Measurements from ENCODE around the gene MBP.

MBP gene

DNA sequence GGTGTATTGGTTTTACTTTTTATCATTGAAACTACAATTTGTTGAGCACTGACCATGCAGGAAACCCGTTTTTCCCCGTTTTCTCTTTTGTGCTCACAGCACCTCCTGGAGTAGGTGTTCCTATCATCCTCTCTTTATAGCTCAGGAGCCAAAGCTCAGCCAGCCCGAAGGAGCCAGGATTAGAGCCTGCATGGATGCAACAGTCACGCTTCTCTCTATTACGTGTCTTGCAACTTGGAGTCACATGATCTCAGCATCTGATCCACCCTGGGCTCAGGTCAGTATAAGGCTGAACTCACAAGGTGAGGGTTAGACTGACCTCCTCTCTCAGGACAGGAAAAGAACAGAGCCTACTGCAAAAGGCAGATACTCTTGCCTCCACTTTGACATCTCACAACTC is 150.5 kb downstream of the MBP start:
- ATAC-seq, result no peak

DNA sequence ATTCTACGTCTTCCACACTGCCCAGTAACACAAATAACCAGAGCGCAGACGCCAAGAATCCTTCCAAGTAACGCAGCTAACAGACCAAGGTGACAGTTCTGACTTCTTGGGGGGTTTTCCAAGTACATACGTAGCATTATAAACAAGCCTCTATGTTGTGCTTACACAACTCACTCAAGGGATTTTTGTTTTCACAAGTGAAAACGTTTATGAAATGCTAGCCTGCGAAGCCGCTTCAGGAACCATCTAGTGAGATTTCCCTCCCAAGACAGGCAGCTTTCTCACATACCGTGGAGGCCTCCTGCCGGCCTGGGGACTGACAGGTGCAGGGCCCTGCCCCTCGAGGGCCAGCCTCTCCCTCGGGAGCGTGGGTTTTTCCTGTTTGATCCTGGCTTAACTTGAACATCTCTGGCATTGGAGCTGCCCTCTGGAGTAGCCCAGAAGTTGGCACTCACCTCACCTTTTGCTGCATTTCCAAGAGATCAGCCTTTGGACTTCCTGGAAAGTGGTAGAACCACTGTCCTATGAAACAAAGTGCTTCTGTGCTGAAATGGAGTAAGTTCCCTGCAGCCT is 151.1 kb downstream of the MBP start:
- TF ChIP-seq GLIS3 (CRISPR knock-in tag; IDR thresholded peaks at IDR 0.05) (no peak), TOX (CRISPR knock-in tag; IDR thresholded peaks at IDR 0.05; ENCODE audit: borderline replicate concordance) (no peak)
- no peak for ATAC-seq

More for the DNA sequence above, 150.5 kb downstream of the MBP start:
- TF ChIP-seq RARB (CRISPR knock-in tag; IDR thresholded peaks at IDR 0.05) (no peak), ISL1 (CRISPR knock-in tag; IDR thresholded peaks at IDR 0.05) (no peak), PPARA (CRISPR knock-in tag; IDR thresholded peaks at IDR 0.05; ENCODE audit: borderline replicate concordance) (no peak), ARNTL (CRISPR knock-in tag; IDR thresholded peaks at IDR 0.05; ENCODE audit: borderline replicate concordance, low read depth) (no peak), ZNF70 (CRISPR knock-in tag; IDR thresholded peaks at IDR 0.05) (no peak), ESRRG (CRISPR knock-in tag; IDR thresholded peaks at IDR 0.05) (no peak), TCF4 (CRISPR knock-in tag; IDR thresholded peaks at IDR 0.05; ENCODE audit: borderline replicate concordance) (no peak), ZNF8 (CRISPR knock-in tag; IDR thresholded peaks at IDR 0.05) (no peak)
- TF ChIP-seq, protein P1, sequence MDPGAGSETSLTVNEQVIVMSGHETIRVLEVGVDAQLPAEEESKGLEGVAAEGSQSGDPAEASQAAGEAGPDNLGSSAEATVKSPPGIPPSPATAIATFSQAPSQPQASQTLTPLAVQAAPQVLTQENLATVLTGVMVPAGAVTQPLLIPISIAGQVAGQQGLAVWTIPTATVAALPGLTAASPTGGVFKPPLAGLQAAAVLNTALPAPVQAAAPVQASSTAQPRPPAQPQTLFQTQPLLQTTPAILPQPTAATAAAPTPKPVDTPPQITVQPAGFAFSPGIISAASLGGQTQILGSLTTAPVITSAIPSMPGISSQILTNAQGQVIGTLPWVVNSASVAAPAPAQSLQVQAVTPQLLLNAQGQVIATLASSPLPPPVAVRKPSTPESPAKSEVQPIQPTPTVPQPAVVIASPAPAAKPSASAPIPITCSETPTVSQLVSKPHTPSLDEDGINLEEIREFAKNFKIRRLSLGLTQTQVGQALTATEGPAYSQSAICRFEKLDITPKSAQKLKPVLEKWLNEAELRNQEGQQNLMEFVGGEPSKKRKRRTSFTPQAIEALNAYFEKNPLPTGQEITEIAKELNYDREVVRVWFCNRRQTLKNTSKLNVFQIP (CRISPR knock-in tag; IDR thresholded peaks at IDR 0.05; ENCODE audit: borderline replicate concordance, low read depth), result no peak
- TF ChIP-seq, protein P2, sequence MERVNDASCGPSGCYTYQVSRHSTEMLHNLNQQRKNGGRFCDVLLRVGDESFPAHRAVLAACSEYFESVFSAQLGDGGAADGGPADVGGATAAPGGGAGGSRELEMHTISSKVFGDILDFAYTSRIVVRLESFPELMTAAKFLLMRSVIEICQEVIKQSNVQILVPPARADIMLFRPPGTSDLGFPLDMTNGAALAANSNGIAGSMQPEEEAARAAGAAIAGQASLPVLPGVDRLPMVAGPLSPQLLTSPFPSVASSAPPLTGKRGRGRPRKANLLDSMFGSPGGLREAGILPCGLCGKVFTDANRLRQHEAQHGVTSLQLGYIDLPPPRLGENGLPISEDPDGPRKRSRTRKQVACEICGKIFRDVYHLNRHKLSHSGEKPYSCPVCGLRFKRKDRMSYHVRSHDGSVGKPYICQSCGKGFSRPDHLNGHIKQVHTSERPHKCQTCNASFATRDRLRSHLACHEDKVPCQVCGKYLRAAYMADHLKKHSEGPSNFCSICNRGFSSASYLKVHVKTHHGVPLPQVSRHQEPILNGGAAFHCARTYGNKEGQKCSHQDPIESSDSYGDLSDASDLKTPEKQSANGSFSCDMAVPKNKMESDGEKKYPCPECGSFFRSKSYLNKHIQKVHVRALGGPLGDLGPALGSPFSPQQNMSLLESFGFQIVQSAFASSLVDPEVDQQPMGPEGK (CRISPR knock-in tag; IDR thresholded peaks at IDR 0.05; ENCODE audit: borderline replicate concordance), result no peak
- TF ChIP-seq, protein P3, sequence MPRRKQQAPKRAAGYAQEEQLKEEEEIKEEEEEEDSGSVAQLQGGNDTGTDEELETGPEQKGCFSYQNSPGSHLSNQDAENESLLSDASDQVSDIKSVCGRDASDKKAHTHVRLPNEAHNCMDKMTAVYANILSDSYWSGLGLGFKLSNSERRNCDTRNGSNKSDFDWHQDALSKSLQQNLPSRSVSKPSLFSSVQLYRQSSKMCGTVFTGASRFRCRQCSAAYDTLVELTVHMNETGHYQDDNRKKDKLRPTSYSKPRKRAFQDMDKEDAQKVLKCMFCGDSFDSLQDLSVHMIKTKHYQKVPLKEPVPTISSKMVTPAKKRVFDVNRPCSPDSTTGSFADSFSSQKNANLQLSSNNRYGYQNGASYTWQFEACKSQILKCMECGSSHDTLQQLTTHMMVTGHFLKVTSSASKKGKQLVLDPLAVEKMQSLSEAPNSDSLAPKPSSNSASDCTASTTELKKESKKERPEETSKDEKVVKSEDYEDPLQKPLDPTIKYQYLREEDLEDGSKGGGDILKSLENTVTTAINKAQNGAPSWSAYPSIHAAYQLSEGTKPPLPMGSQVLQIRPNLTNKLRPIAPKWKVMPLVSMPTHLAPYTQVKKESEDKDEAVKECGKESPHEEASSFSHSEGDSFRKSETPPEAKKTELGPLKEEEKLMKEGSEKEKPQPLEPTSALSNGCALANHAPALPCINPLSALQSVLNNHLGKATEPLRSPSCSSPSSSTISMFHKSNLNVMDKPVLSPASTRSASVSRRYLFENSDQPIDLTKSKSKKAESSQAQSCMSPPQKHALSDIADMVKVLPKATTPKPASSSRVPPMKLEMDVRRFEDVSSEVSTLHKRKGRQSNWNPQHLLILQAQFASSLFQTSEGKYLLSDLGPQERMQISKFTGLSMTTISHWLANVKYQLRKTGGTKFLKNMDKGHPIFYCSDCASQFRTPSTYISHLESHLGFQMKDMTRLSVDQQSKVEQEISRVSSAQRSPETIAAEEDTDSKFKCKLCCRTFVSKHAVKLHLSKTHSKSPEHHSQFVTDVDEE (CRISPR knock-in tag; IDR thresholded peaks at IDR 0.05), result no peak
- TF ChIP-seq, protein P4, sequence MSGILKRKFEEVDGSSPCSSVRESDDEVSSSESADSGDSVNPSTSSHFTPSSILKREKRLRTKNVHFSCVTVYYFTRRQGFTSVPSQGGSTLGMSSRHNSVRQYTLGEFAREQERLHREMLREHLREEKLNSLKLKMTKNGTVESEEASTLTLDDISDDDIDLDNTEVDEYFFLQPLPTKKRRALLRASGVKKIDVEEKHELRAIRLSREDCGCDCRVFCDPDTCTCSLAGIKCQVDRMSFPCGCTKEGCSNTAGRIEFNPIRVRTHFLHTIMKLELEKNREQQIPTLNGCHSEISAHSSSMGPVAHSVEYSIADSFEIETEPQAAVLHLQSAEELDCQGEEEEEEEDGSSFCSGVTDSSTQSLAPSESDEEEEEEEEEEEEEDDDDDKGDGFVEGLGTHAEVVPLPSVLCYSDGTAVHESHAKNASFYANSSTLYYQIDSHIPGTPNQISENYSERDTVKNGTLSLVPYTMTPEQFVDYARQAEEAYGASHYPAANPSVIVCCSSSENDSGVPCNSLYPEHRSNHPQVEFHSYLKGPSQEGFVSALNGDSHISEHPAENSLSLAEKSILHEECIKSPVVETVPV (CRISPR knock-in tag; IDR thresholded peaks at IDR 0.05), result no peak

DNA sequence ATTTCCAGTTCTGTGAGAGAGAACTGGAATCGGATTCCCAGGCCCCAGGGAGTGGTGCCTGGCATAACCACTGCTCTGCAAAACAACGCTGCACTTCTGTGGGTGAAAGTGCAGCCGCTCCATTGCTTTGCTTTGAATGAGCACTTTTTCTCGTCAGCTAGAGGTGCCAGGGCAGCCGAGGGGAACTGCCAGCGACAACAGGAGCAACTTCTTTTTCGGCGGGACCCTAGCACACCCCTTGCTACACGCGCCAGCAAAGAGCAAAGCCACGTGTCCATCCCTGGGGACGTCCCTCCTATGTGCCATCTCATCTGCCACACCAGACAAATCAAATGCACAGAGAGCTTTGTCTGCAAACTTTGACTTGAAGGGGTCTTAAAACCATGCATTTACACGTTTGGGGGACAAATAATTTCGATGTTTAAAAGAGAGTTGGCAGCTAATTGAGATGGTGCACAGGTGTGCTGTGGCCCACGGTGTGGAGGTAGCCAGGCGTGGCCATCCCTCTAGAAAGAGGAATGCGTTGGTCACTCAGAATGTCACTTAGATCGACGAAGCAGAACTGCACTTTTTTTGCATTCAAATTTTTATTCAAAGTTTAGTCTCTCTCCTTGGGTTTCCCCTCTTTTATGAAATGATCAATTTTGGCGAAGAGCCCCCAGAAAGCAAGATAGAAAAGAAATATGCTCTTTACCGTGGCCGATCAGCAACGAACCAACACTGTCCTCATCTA is 151.8 kb downstream of the MBP start:
- TF ChIP-seq ZNF565 (CRISPR knock-in tag; conservative IDR thresholded peaks at IDR 0.05; ENCODE audit: low read depth) (no peak), BACH2 (CRISPR knock-in tag; IDR thresholded peaks at IDR 0.05; ENCODE audit: borderline replicate concordance) (no peak)
- no peak for ATAC-seq

DNA sequence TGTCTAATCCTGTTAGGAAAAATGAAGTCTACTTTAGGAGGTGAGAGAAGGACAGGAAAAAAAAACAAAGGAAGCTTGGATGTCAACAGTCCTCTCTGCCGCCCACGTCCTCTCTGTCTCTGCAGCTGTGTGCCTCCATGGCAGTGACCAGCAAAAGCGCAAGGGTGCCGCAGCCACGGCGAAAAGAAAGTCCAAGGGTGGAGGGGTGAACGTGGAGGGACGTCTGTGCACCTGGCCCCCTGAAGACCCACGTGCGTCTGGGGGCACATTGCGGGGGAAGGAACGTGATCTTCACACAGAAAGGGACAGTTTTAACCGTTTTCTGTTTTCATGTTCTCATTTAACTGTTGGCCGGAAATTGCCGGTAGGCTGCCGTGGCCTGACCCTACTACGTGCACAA is 152.7 kb downstream of the MBP start:
- no peak for ATAC-seq
- no peak for TF ChIP-seq ZNF8 (CRISPR knock-in tag; IDR thresholded peaks at IDR 0.05)
- no peak for TF ChIP-seq ZFP30 (CRISPR knock-in tag; IDR thresholded peaks at IDR 0.05)
- TF ChIP-seq CSDC2 (CRISPR knock-in tag; IDR thresholded peaks at IDR 0.05), result no peak
- TF ChIP-seq SNAI2 (CRISPR knock-in tag; IDR thresholded peaks at IDR 0.05), result no peak
- no peak for TF ChIP-seq ARNTL (CRISPR knock-in tag; IDR thresholded peaks at IDR 0.05; ENCODE audit: borderline replicate concordance, low read depth)
- no peak for TF ChIP-seq ZFP3 (CRISPR knock-in tag; IDR thresholded peaks at IDR 0.05)
- no peak for TF ChIP-seq RARB (CRISPR knock-in tag; IDR thresholded peaks at IDR 0.05)
- TF ChIP-seq ZC3H10 (CRISPR knock-in tag; IDR thresholded peaks at IDR 0.05), result no peak
- TF ChIP-seq, protein P4 (CRISPR knock-in tag; IDR thresholded peaks at IDR 0.05), result no peak
- no peak for TF ChIP-seq TCF4 (CRISPR knock-in tag; IDR thresholded peaks at IDR 0.05; ENCODE audit: borderline replicate concordance)
- TF ChIP-seq ESRRG (CRISPR knock-in tag; IDR thresholded peaks at IDR 0.05), result no peak
- TF ChIP-seq, protein P1 (CRISPR knock-in tag; IDR thresholded peaks at IDR 0.05; ENCODE audit: borderline replicate concordance, low read depth), result no peak
- no peak for TF ChIP-seq BACH2 (CRISPR knock-in tag; IDR thresholded peaks at IDR 0.05; ENCODE audit: borderline replicate concordance)

Data from SK-N-SH treated with all-trans-retinoic acid at 6 μM for 48 hours (cell line).